DND-41 (cell line): ENCODE measurements around the gene RTN4RL1.

Experiments
- ATAC-seq: fragments of 200-7000 bp; cut with Tn5 transposase; 3 replicates; pipeline ENCODE4 v1.9.1; 2021; ENCODE audit warnings: low read depth; ENCODE audit not compliant: insufficient read depth
- DNase-seq: peaks from one replicate; pipeline ENCODE4 v3.0.0-alpha.2; 2020
- H2AFZ ChIP-seq: 2 replicates; pipeline ENCODE4 v1.6.0; 2012; ENCODE audit warnings: low read depth, low read length
- H3K27ac ChIP-seq: 2 replicates; pipeline ENCODE4 v1.5.1; 2012; ENCODE audit warnings: low read length, inconsistent platforms
- H3K27me3 ChIP-seq: fragments of 200-600 bp; sonication (generic); 2 replicates; pipeline ENCODE4 v1.6.0; 2012; ENCODE audit warnings: low read length, mild to moderate bottlenecking, inconsistent platforms; ENCODE audit not compliant: insufficient read depth, poor library complexity
- H3K36me3 ChIP-seq: 2 replicates; pipeline ENCODE4 v1.5.1; 2012; ENCODE audit warnings: low read length, inconsistent platforms; ENCODE audit not compliant: insufficient read depth
- H3K4me1 ChIP-seq: 2 replicates; pipeline ENCODE4 v1.5.1; 2012; ENCODE audit warnings: mild to moderate bottlenecking, low read length; ENCODE audit not compliant: insufficient read depth
- H3K4me2 ChIP-seq: 2 replicates; pipeline ENCODE4 v1.6.0; 2012; ENCODE audit warnings: mild to moderate bottlenecking, moderate library complexity, low read length, inconsistent platforms; ENCODE audit not compliant: insufficient read depth
- H3K4me3 ChIP-seq, 2 experiments: fragments of 200-600 bp in 1 of 2; shearing (Covaris generic) in 1 of 2; 2 replicates each; pipeline ENCODE4 v1.5.1; 2012 to 2016; ENCODE audit warnings: inconsistent platforms in 2 of 2, low read length in 2 of 2, mild to moderate bottlenecking in 2 of 2, low read depth in 1 of 2, moderate library complexity in 1 of 2
- H3K79me2 ChIP-seq: 2 replicates; pipeline ENCODE4 v1.6.0; 2012; ENCODE audit warnings: low read length, inconsistent platforms; ENCODE audit not compliant: insufficient read depth
- H3K9ac ChIP-seq: 2 replicates; pipeline ENCODE4 v1.6.0; 2012; ENCODE audit warnings: low read depth, mild to moderate bottlenecking, inconsistent platforms, low read length, moderate library complexity
- H3K9me3 ChIP-seq: 2 replicates; pipeline ENCODE4 v1.5.1; 2012; ENCODE audit warnings: low read length, moderate library complexity, mild to moderate bottlenecking, inconsistent platforms; ENCODE audit not compliant: insufficient read depth, severe bottlenecking
- H4K20me1 ChIP-seq: 2 replicates; pipeline ENCODE4 v1.6.0; 2012; ENCODE audit warnings: low read length; ENCODE audit not compliant: insufficient read depth
- CTCF ChIP-seq: IDR thresholded peaks from 2 replicates; pipeline ENCODE4 v1.5.1; 2012; ENCODE audit warnings: borderline replicate concordance, low read length, moderate library complexity, mild to moderate bottlenecking; ENCODE audit not compliant: poor library complexity, severe bottlenecking; ENCODE audit errors: extremely low read depth
- EZH2 ChIP-seq: IDR thresholded peaks from 3 replicates; pipeline ENCODE4 v1.6.1; 2012; ENCODE audit warnings: borderline replicate concordance, low read depth, mild to moderate bottlenecking, moderate library complexity, low read length, inconsistent platforms; ENCODE audit not compliant: severe bottlenecking

RTN4RL1 gene

GRCh38 chr17:1976000-1976682 is 49.0 kb downstream of the RTN4RL1 start:
- ATAC-seq = peak; percentile 57
- Histone ChIP-seq H3K4me1 (no peaks in the 10 kb centered on the region), H3K9ac (no peak overlapping the region), H4K20me1 (no peaks in the 10 kb centered on the region), H3K4me3 (no peak overlapping the region), H3K36me3 (no peaks in the 10 kb centered on the region), H3K79me2 (no peaks in the 10 kb centered on the region), H3K4me2 (no peak overlapping the region), H3K9me3 (no peaks in the 10 kb centered on the region), H3K27me3 (no peaks in the 10 kb centered on the region), H2AFZ (no peak overlapping the region), H3K27ac (no peak overlapping the region)
- TF ChIP-seq EZH2 (no peak), CTCF (no peak)
- peak; percentile 22 for DNase-seq

GRCh38 chr17:1975573-1975972 is 49.6 kb downstream of the RTN4RL1 start:
- no peaks in the 10 kb centered on the region for H3K4me1 ChIP-seq
- no peaks in the 10 kb centered on the region for H4K20me1 ChIP-seq
- DNase-seq (no peak), ATAC-seq (no peak)
- H3K4me2 ChIP-seq = no peak overlapping the region
- H3K36me3 ChIP-seq = no peaks in the 10 kb centered on the region
- no peaks in the 10 kb centered on the region for H3K27me3 ChIP-seq
- H3K79me2 ChIP-seq = no peaks in the 10 kb centered on the region
- H3K9me3 ChIP-seq = no peaks in the 10 kb centered on the region
- no peak overlapping the region for H3K27ac ChIP-seq
- no peak overlapping the region for H2AFZ ChIP-seq
- no peak overlapping the region for H3K9ac ChIP-seq
- TF ChIP-seq CTCF (no peak), EZH2 (no peak)
- H3K4me3 ChIP-seq = no peak overlapping the region

- TF ChIP-seq EZH2 (no peak), CTCF (no peak)
- no peak for ATAC-seq
- Histone ChIP-seq H3K4me3 (no peak overlapping the region), H4K20me1 (no peaks in the 10 kb centered on the region), H3K27ac (no peak overlapping the region), H3K79me2 (no peaks in the 10 kb centered on the region), H3K36me3 (no peaks in the 10 kb centered on the region), H3K4me2 (no peak overlapping the region), H3K9me3 (no peaks in the 10 kb centered on the region), H3K9ac (no peak overlapping the region), H3K27me3 (no peaks in the 10 kb centered on the region), H2AFZ (no peak overlapping the region), H3K4me1 (no peaks in the 10 kb centered on the region)
- no peak for DNase-seq
Observed at GRCh38 chr17:1972487-1973160, 52.5 kb downstream of the RTN4RL1 start.
